IMR-90 (cell line): ENCODE data around the gene ATP8B3.

Experiments used
- BHLHE40 ChIP-seq: fragments of 150-350 bp; IDR thresholded peaks from 2 replicates; pipeline ENCODE4 v1.6.1; 2016; ENCODE audit warnings: mild to moderate bottlenecking, low read depth, low read length
- CHD1 ChIP-seq: IDR thresholded peaks from 2 replicates; pipeline ENCODE4 v1.6.1; 2012; ENCODE audit warnings: low read depth, low read length, improper control_type of control experiment
- CTCF ChIP-seq: conservative IDR thresholded peaks from 2 replicates; pipeline ENCODE4 v1.5.1; 2012; ENCODE audit warnings: mild to moderate bottlenecking, low read depth, low read length, improper control_type of control experiment
- ELK1 ChIP-seq: fragments of 150-350 bp; IDR thresholded peaks from 2 replicates; pipeline ENCODE4 v1.6.1; 2016; ENCODE audit warnings: low read depth, mild to moderate bottlenecking, low read length, moderate library complexity, borderline replicate concordance
- MAFK ChIP-seq: IDR thresholded peaks from 2 replicates; pipeline ENCODE4 v1.6.1; 2012; ENCODE audit warnings: low read depth, low read length, improper control_type of control experiment
- MAZ ChIP-seq: IDR thresholded peaks from 2 replicates; pipeline ENCODE4 v1.6.1; 2012; ENCODE audit warnings: low read depth, mild to moderate bottlenecking, low read length, improper control_type of control experiment, moderate library complexity, borderline replicate concordance
- MXI1 ChIP-seq: IDR thresholded peaks from 2 replicates; pipeline ENCODE4 v1.6.1; 2012; ENCODE audit warnings: low read depth, mild to moderate bottlenecking, low read length, moderate library complexity, borderline replicate concordance
- NFE2L2 ChIP-seq: fragments of 150-350 bp; IDR thresholded peaks from 2 replicates; pipeline ENCODE4 v1.6.1; 2016; ENCODE audit warnings: low read depth, mild to moderate bottlenecking, low read length
- POLR2A ChIP-seq: IDR thresholded peaks from 2 replicates; pipeline ENCODE4 v1.6.1; 2012; ENCODE audit warnings: mild to moderate bottlenecking, low read depth, low read length
- RAD21 ChIP-seq: IDR thresholded peaks from 2 replicates; pipeline ENCODE4 v1.6.1; 2012; ENCODE audit warnings: low read length, improper control_type of control experiment
- RFX5 ChIP-seq: IDR thresholded peaks from 2 replicates; pipeline ENCODE4 v1.8.0; 2012; ENCODE audit warnings: low read depth, mild to moderate bottlenecking, low read length, moderate library complexity
- SMC3 ChIP-seq: fragments of 150-350 bp; IDR thresholded peaks from 2 replicates; pipeline ENCODE4 v1.6.1; 2016; ENCODE audit warnings: low read depth, mild to moderate bottlenecking, antibody characterized with exemption, low read length, moderate library complexity
- USF2 ChIP-seq: fragments of 150-350 bp; IDR thresholded peaks from 2 replicates; pipeline ENCODE4 v1.6.1; 2017; ENCODE audit warnings: mild to moderate bottlenecking, antibody characterized with exemption, low read length, low read depth

- TF ChIP-seq CTCF (0 out of 2 replicates have a peak, but pooled peaks have one; percentile 4), POLR2A (no peak), NFE2L2 (no peak), ELK1 (no peak), RAD21 (no peak), RFX5 (no peak), BHLHE40 (no peak), MAZ (no peak), SMC3 (no peak), USF2 (no peak), MAFK (no peak), CHD1 (no peak), MXI1 (no peak)
These were observed 39.0 kb upstream of the ATP8B3 start for GRCh38 chr19:1850809-1851653.
